HCT116 (cell line): Measurements from ENCODE around the gene SELPLG. TPM values are rescaled to one million over a fixed set of nuclear protein-coding genes. Genes with fewer than 3 reads are reported as not detected.

Experiments used
- ATAC-seq: fragments of 200-7000 bp; cut with Tn5 transposase; 2 replicates; pipeline ENCODE4 v1.9.1; 2020; ENCODE audit warnings: mild to moderate bottlenecking, moderate library complexity
- BruUV-seq: library from RNA; stranded (reverse); fragments of 400-500 nt; replicated peaks from 2 replicates; lab custom pipeline; 2021; lab: Mats Ljungman, UMichigan
- CTCF ChIA-PET: fragments of 300-600 bp; sonication (Branson Sonifier 250); formaldehyde crosslinking; loops from one replicate; lab custom pipeline; 2021; ENCODE audit warnings: antibody characterized with exemption; lab: Charles Lee
- POLR2A ChIA-PET: fragments of 300-600, 350-600 bp; sonication (Branson Sonifier 250); formaldehyde crosslinking; loops from one replicate; lab custom pipeline; 2021; ENCODE audit warnings: antibody characterized with exemption; lab: Charles Lee
- RAD21 ChIA-PET, 2 experiments: fragments of 300-600 bp; sonication (Branson Sonifier 250); formaldehyde crosslinking; loops; one replicate each; lab custom pipeline; 2023; ENCODE audit warnings: low total read pairs in 2 of 2; ENCODE audit not compliant: uncharacterized antibody in 2 of 2, unreplicated experiment in 2 of 2, low non-redundant PET in 1 of 2; lab: Charles Lee
- DNase-seq: peaks from one replicate; pipeline ENCODE4 v3.0.0-alpha.2; 2010; ENCODE audit warnings: low read depth, low spot score
- H2AFZ ChIP-seq: fragments of 200-600 bp; shearing (Covaris generic), sonication (generic); 2 replicates; pipeline ENCODE4 v1.6.1; 2017; ENCODE audit warnings: low read depth, mixed run types, mixed read lengths, antibody characterized with exemption, low read length; ENCODE audit not compliant: poor library complexity, severe bottlenecking
- H3K27ac ChIP-seq: 2 replicates; pipeline ENCODE4 v1.5.1; 2012; ENCODE audit warnings: low read depth, low read length
- H3K27me3 ChIP-seq: fragments of 200-600 bp; sonication (generic); 2 replicates; pipeline ENCODE4 v1.6.1; 2016; ENCODE audit warnings: mixed run types, low read length, mixed read lengths; ENCODE audit not compliant: insufficient read depth
- H3K36me3 ChIP-seq, 2 experiments: fragments of 200-500 bp in 1 of 2; fragments of 200-600 bp in 1 of 2; sonication (Bioruptor generic) in 1 of 2; sonication (generic) in 1 of 2; 2 replicates each; pipeline versions ENCODE4 v1.5.1 to v1.6.1; 2014 to 2016; ENCODE audit warnings: low read length in 2 of 2, inconsistent platforms in 1 of 2, mixed read lengths in 1 of 2, mixed run types in 1 of 2; ENCODE audit not compliant: insufficient read depth in 2 of 2, control insufficient read depth in 1 of 2
- H3K4me1 ChIP-seq, 2 experiments: fragments of 200-600 bp in 1 of 2; sonication (generic) in 1 of 2; 2 replicates each; pipeline versions ENCODE4 v1.5.1 to v1.6.1; 2012 to 2017; ENCODE audit warnings: low read length in 2 of 2, inconsistent platforms in 1 of 2, mild to moderate bottlenecking in 1 of 2, mixed read lengths in 1 of 2, mixed run types in 1 of 2, moderate library complexity in 1 of 2; ENCODE audit not compliant: insufficient read depth in 2 of 2, control insufficient read depth in 1 of 2
- H3K4me2 ChIP-seq: fragments of 200-600 bp; sonication (generic); 2 replicates; pipeline ENCODE4 v1.6.1; 2017; ENCODE audit warnings: mixed run types, low read length, mixed read lengths
- H3K4me3 ChIP-seq, 2 experiments: fragments of 200-600 bp in 1 of 2; sonication (generic) in 1 of 2; replicated peaks in 1 of 2; 2 replicates each; pipeline ENCODE4 v1.5.1; 2011 to 2016; ENCODE audit warnings: low read length in 2 of 2, control low read depth in 1 of 2, low read depth in 1 of 2, mild to moderate bottlenecking in 1 of 2, mixed read lengths in 1 of 2, mixed run types in 1 of 2
- H3K79me2 ChIP-seq: fragments of 200-600 bp; sonication (generic); 2 replicates; pipeline ENCODE4 v1.6.1; 2017; ENCODE audit warnings: mild to moderate bottlenecking, mixed run types, low read length, moderate library complexity, mixed read lengths; ENCODE audit not compliant: insufficient read depth
- H3K9ac ChIP-seq: fragments of 200-600 bp; sonication (generic); 2 replicates; pipeline ENCODE4 v1.6.1; 2016; ENCODE audit warnings: low read length, mixed read lengths
- H3K9me2 ChIP-seq: fragments of 200-600 bp; sonication (generic), shearing (Covaris generic); 2 replicates; pipeline ENCODE4 v1.6.1; 2017; ENCODE audit warnings: mixed run types, mild to moderate bottlenecking, moderate library complexity; ENCODE audit not compliant: insufficient read depth
- H3K9me3 ChIP-seq, 2 experiments: fragments of 200-500 bp in 1 of 2; fragments of 200-600 bp in 1 of 2; sonication (Bioruptor generic) in 1 of 2; sonication (generic) in 1 of 2; 2 replicates each; pipeline ENCODE4 v1.6.1; 2014 to 2017; ENCODE audit warnings: low read length in 2 of 2, mixed read lengths in 2 of 2, inconsistent platforms in 1 of 2, low read depth in 1 of 2, mild to moderate bottlenecking in 1 of 2, mixed run types in 1 of 2, moderate library complexity in 1 of 2; ENCODE audit not compliant: control insufficient read depth in 1 of 2, insufficient read depth in 1 of 2
- H4K20me1 ChIP-seq: fragments of 200-600 bp; sonication (generic), shearing (Covaris generic); 2 replicates; pipeline ENCODE4 v1.6.1; 2017; ENCODE audit warnings: mixed run types, mild to moderate bottlenecking, moderate library complexity; ENCODE audit not compliant: insufficient read depth
- EZH2 ChIP-seq: fragments of 200-600 bp; sonication (generic); IDR thresholded peaks from 2 replicates; pipeline ENCODE4 v1.6.1; 2017; ENCODE audit warnings: antibody characterized with exemption, mixed run types
- EZH2phosphoT487 ChIP-seq: fragments of 200-600 bp; IDR thresholded peaks from 2 replicates; pipeline ENCODE4 v1.6.1; 2018; ENCODE audit warnings: antibody characterized with exemption, borderline replicate concordance
- FOSL1 ChIP-seq: IDR thresholded peaks from 2 replicates; pipeline ENCODE4 v1.6.1; 2012; ENCODE audit warnings: low read depth
- POLR2A ChIP-seq: IDR thresholded peaks from 2 replicates; pipeline ENCODE4 v1.7.0; 2011; ENCODE audit warnings: borderline replicate concordance; ENCODE audit not compliant: insufficient read depth, insufficient read length; ENCODE audit errors: extremely low read depth
- POLR2AphosphoS5 ChIP-seq: IDR thresholded peaks from 2 replicates; pipeline ENCODE4 v1.6.1; 2011; ENCODE audit warnings: mild to moderate bottlenecking, low read depth, low read length, moderate library complexity
- SRF ChIP-seq: IDR thresholded peaks from 2 replicates; pipeline ENCODE4 v1.6.1; 2012; ENCODE audit warnings: low read depth
- YY1 ChIP-seq: IDR thresholded peaks from 2 replicates; pipeline ENCODE4 v1.6.1; 2011; ENCODE audit warnings: low read length, low read depth, moderate library complexity, mild to moderate bottlenecking; ENCODE audit not compliant: insufficient replicate concordance; ENCODE audit errors: extremely low read depth
- intact Hi-C: fragments of 100-400 bp; cut with micrococcal nuclease; formaldehyde crosslinking; loops from 2 replicates; pipeline ENCODE4 v1.10.0; 2022
- total RNA-seq: library from RNA; stranded (reverse); gene quantifications from one replicate; pipeline ENCODE4 v1.2.1, GENCODE V29; 2021; ENCODE audit not compliant: unreplicated experiment
- TF ChIP-seq, protein P1 (sequence below), 3 experiments: fragments of 200-600 bp in 1 of 3; sonication (generic) in 1 of 3; IDR thresholded peaks in 2 of 3; conservative IDR thresholded peaks in 1 of 3; 2 replicates each; pipeline ENCODE4 v1.5.1; 2012 to 2017; ENCODE audit warnings: low read depth in 2 of 3, low read length in 2 of 3, antibody characterized with exemption in 1 of 3, borderline replicate concordance in 1 of 3, control low read depth in 1 of 3, mild to moderate bottlenecking in 1 of 3, mixed read lengths in 1 of 3, mixed run types in 1 of 3, moderate library complexity in 1 of 3; ENCODE audit not compliant: insufficient read depth in 1 of 3

SELPLG gene
- total RNA-seq, 1 experiment from 2014 or later = 1.2 TPM

DNA sequence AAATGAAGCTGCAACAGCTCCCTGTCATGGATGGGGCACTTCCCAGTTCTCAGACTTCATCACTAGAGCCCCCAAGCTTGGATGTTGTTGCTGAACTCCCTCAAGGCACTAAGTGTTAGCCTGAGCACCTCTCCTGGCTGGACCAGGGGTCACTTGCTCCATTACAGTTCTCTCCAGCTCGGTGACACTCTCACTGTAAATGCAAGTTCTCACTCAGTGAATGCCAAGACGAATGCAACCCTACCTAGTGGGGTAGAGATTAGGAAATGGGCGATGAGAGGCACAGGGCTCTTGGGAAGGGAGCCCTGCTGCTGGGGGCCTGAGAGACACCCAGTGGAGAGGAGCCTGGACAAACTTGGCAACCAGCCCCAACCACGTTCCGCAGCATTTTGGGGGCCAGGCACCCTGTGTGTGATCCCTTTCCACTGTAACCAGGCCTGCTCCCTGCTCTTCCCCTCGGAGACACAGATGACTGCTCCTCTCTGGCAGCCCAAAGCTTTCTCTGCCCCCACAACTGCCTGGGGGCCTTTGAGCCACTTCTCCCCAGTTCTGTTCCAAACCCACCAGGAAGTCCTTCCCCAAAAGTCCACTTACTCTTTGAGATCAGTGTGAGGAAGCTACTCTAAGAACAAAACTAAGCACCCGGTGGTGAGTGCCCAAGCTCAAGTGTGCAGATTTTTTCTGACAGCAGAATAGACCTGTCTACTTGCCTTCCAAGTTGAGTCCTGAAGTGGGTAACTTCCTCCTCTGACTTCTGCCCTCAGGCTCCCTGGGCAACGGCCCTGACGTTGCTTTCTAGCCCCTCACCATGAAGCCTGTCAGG is 8.0 kb upstream of the SELPLG start:
- RAD21 ChIA-PET = interaction anchor here in 1 of 2 experiments (0.9 kb wide), 1 partner anchor 196 kb away, joined by 3 read pairs; no protein-coding TSS in a partner anchor
- BruUV-seq = no TSS peak
- Histone ChIP-seq H3K9me3 (no peaks in the 10 kb centered on the region), H2AFZ (no peak overlapping the region), H3K4me3 (no peak overlapping the region), H3K27ac (no peak overlapping the region), H3K79me2 (no peaks in the 10 kb centered on the region), H3K4me1 (peaks cover 51 to 74% of the 10 kb centered on the region in 2 experiments), H3K27me3 (no peaks in the 10 kb centered on the region), H3K9ac (no peak overlapping the region), H3K9me2 (no peaks in the 10 kb centered on the region), H4K20me1 (no peaks in the 10 kb centered on the region), H3K4me2 (peak overlapping the region; percentile 47), H3K36me3 (peaks cover 0 to 10% of the 10 kb centered on the region in 2 experiments; a peak in 2 of 4 replicates)
- CTCF ChIA-PET = interaction anchor here (1.3 to 1.5 kb wide), 2 partner anchors 24 to 163 kb away, joined by 3 to 4 read pairs; no protein-coding TSS in a partner anchor
- intact Hi-C loops = no loop called here
- POLR2A ChIA-PET = no interaction called here
- DNase-seq (no peak), ATAC-seq (no peak)
- no peak for TF ChIP-seq EZH2phosphoT487
- TF ChIP-seq POLR2A = no peak
- no peak for TF ChIP-seq EZH2
- no peak for TF ChIP-seq YY1
- TF ChIP-seq, protein P1, sequence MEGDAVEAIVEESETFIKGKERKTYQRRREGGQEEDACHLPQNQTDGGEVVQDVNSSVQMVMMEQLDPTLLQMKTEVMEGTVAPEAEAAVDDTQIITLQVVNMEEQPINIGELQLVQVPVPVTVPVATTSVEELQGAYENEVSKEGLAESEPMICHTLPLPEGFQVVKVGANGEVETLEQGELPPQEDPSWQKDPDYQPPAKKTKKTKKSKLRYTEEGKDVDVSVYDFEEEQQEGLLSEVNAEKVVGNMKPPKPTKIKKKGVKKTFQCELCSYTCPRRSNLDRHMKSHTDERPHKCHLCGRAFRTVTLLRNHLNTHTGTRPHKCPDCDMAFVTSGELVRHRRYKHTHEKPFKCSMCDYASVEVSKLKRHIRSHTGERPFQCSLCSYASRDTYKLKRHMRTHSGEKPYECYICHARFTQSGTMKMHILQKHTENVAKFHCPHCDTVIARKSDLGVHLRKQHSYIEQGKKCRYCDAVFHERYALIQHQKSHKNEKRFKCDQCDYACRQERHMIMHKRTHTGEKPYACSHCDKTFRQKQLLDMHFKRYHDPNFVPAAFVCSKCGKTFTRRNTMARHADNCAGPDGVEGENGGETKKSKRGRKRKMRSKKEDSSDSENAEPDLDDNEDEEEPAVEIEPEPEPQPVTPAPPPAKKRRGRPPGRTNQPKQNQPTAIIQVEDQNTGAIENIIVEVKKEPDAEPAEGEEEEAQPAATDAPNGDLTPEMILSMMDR (IDR thresholded peaks at IDR 0.05 in 2 of 3, conservative IDR thresholded peaks at IDR 0.05 in 1 of 3; ENCODE audit: borderline replicate concordance in 1 of 3, insufficient read depth in 1 of 3, low read depth in 2 of 3, low read length in 2 of 3) = no peak
- TF ChIP-seq POLR2AphosphoS5 = peak; percentile 10; the same call in 1 of the 2 replicates
- no peak for TF ChIP-seq SRF
- no peak for TF ChIP-seq FOSL1
